ENCODE results near the gene COA6. TPM values are rescaled to one million over a fixed set of nuclear protein-coding genes. Genes with fewer than 3 reads are reported as not detected.
"Not testable (repeated sequence)": the region's sequence is repeated elsewhere in the genome, so short reads cannot be mapped to it uniquely, and the experiment has no call there.

Gene COA6
- total RNA-seq, 1 donor from 2014 or later = 25.0 TPM

DNA sequence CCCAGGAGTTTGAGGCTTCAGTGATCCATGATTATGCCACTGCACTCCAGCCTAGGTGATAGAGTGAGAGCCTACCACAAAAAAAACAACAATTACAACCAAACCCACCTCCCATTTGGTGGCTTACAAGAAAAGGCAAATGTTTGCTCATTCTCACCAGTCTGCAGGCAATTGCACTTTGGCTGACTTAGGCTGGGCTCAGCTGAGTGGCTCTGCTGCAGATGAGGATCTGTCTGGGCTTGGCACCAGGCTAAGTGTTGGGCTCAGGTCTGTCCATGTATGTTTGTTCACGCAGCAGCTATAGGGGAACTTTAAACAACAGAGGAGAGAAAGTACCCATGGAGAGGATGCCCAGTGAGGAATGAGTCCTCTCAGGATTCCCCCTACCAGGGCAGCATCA lies 28.0 kb upstream of the COA6 start:
- intact Hi-C loops (cut with DNase I) = no loop called here
- Histone ChIP-seq H3K4me3 (no peak overlapping the region), H3K36me3 (no peaks in the 10 kb centered on the region), H3K9me3 (no peaks in the 10 kb centered on the region), H3K27ac (no peak overlapping the region), H3K4me1 (no peaks in the 10 kb centered on the region), H3K27me3 (no peaks in the 10 kb centered on the region)
- ATAC-seq (no peak), DNase-seq (no peak)
- TF ChIP-seq, protein P1, sequence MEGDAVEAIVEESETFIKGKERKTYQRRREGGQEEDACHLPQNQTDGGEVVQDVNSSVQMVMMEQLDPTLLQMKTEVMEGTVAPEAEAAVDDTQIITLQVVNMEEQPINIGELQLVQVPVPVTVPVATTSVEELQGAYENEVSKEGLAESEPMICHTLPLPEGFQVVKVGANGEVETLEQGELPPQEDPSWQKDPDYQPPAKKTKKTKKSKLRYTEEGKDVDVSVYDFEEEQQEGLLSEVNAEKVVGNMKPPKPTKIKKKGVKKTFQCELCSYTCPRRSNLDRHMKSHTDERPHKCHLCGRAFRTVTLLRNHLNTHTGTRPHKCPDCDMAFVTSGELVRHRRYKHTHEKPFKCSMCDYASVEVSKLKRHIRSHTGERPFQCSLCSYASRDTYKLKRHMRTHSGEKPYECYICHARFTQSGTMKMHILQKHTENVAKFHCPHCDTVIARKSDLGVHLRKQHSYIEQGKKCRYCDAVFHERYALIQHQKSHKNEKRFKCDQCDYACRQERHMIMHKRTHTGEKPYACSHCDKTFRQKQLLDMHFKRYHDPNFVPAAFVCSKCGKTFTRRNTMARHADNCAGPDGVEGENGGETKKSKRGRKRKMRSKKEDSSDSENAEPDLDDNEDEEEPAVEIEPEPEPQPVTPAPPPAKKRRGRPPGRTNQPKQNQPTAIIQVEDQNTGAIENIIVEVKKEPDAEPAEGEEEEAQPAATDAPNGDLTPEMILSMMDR (IDR thresholded peaks at IDR 0.05) = no peak

DNA sequence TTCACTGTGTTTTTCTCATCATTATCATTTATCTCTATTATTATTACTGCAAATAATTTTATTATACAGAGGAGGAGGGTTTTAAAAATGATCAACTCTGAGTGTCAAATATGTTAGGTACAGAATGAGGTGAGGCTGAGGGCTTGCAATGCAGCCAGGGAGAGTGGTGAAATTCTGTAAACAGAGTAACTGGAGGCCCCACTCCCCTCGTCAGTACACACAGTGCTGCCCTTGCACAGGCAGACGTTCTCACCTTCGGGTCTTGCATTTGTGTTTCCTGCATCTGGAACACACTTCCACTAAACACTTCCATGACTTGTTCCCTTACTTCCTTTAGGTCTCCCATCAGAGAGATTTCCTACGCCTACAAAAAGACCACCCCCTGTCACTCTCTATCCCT lies 24.3 kb upstream of the COA6 start:
- DNase-seq (no peak), ATAC-seq (no peak)
- no peak overlapping the region for H3K27ac ChIP-seq
- H3K9me3 ChIP-seq = no peaks in the 10 kb centered on the region
- intact Hi-C loops (cut with DNase I) = no loop called here
- H3K36me3 ChIP-seq = no peaks in the 10 kb centered on the region
- H3K4me3 ChIP-seq = no peak overlapping the region
- no peaks in the 10 kb centered on the region for H3K27me3 ChIP-seq
- H3K4me1 ChIP-seq = no peaks in the 10 kb centered on the region
- TF ChIP-seq, protein P1 (IDR thresholded peaks at IDR 0.05) = no peak

DNA sequence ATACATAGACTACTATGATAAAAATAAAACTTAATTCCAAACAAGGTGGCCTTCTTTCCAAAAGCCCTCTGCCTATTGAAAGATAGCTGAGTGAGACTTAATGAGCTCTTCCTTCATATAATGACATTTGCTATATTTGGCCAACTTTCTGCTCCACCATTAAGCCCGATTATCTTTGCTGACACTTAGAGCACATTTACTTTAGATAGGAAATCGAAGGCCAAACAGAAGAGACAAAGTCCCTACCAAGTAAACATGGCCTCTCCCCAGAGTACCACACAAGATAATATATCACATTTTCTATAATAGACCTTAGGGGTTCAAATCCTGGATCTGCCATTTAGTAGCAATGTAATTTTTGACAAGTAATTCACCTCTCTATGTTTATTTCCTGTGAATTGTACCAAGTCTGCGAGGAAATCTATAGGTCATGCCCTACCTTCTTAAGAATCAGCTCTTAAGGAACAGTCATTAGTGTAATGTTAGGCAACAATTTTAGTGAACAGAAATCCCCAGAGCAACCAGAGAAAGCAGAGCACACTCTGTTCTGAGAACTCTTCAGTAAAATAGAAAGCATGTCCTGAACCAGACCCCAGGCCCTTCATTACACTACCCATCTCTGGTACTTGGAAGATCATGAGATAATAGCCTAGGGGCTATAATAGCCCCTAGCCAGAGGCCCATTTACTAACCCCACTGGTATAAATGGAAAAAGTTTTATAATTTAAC lies 17.3 kb upstream of the COA6 start:
- DNase-seq (no peak), ATAC-seq (no peak)
- H3K36me3 ChIP-seq = no peaks in the 10 kb centered on the region
- peak overlapping the region; percentile 50 for H3K4me3 ChIP-seq
- no peaks in the 10 kb centered on the region for H3K4me1 ChIP-seq
- TF ChIP-seq, protein P1 (IDR thresholded peaks at IDR 0.05) = no peak
- no peak overlapping the region for H3K27ac ChIP-seq
- H3K27me3 ChIP-seq = no peaks in the 10 kb centered on the region
- no peaks in the 10 kb centered on the region for H3K9me3 ChIP-seq
- intact Hi-C loops (cut with DNase I) = no loop called here

DNA sequence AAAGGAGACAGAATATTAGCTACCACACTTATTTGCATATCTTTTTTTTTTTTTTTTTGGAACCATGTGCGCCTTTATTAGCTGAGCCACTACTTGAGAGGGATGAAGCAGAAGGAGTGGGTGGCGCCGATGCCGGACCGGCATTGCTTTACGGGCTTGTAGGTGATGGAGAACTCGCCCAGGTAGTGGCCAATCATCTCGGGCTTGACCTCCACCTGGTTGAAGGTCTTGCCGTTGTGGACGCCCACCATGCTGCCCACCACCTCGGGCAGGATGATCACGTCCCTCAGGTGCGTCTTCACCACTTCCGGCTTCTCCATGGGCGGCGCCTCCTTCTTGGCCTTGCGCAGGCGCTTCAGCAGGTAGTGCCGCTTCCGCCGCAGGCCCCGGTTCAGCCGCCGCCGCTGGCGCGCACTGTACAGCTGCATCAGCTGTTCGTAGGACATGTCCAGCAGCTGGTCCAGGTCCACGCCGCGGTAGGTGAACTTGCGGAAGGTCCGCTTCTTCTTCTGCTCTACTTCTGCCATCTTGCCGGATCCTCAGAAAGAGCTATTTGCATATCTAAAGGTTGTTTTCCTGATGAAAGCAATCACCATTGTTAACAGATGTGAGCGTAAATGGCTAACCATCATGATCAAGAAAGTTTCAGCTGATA lies 16.5 kb upstream of the COA6 start:
- H3K4me3 ChIP-seq = peak overlapping the region; percentile 50
- H3K36me3 ChIP-seq; intact Hi-C loops (cut with DNase I); H3K27me3 ChIP-seq; H3K9me3 ChIP-seq; H3K27ac ChIP-seq; H3K4me1 ChIP-seq: not testable (repeated sequence)
- ATAC-seq = peak; percentile 91
- DNase-seq = peak; percentile 85

DNA sequence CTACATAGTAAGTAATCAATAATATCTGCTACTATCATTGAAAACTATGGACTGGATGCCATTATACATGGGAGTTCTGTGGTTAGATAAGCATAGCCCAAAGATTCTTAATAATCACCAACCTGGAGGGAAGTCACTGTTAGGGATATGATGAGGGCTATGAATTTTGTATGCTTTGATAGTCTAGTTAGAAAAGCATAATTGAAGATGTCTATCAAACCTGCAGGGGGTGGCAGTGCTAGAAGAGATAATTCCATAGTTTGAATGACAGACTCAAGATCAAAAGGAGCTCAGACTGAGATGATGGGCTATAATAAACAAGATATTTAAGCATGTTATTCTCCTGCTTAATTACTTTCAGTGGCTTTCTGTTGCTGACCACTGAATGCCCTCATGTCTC lies 15.4 kb upstream of the COA6 start:
- Histone ChIP-seq H3K9me3 (no peaks in the 10 kb centered on the region), H3K36me3 (no peaks in the 10 kb centered on the region), H3K27me3 (no peaks in the 10 kb centered on the region), H3K4me1 (no peaks in the 10 kb centered on the region), H3K27ac (no peak overlapping the region), H3K4me3 (no peak overlapping the region)
- DNase-seq (no peak), ATAC-seq (no peak)
- TF ChIP-seq, protein P1 (IDR thresholded peaks at IDR 0.05) = no peak
- intact Hi-C loops (cut with DNase I) = no loop called here

DNA sequence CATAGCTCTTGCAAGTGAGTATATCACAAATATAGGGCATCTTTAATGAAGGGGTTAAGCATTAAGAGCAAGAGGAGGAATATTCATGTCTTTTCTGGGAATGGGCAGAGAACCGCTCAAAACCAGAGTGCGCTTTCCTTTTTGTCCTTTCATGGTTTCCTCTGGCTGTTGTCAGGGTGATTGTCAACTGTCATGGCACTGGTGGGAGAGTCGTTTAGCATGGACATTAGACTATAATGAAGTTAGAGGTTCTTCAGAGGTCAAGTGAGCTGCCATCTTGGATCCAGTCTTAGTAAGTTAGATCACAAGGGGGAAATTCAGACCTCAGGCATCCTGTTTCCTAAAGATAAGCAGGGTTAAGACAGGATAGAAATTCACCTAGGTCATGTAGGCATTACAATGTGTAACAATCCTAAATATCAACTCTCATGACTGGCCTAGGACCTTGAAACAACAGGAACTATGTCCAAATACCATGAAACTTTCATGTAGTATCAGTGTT lies 12.1 kb upstream of the COA6 start:
- DNase-seq (no peak), ATAC-seq (no peak)
- H3K27me3 ChIP-seq = no peaks in the 10 kb centered on the region
- intact Hi-C loops (cut with DNase I) = no loop called here
- TF ChIP-seq, protein P1 (IDR thresholded peaks at IDR 0.05) = no peak
- no peaks in the 10 kb centered on the region for H3K9me3 ChIP-seq
- H3K4me3 ChIP-seq = no peak overlapping the region
- no peak overlapping the region for H3K27ac ChIP-seq
- no peaks in the 10 kb centered on the region for H3K4me1 ChIP-seq
- H3K36me3 ChIP-seq = no peaks in the 10 kb centered on the region
